Panc1 (cell line): Measurements from ENCODE around the gene OBP2A.
"Not testable (repeated sequence)": the region's sequence is repeated elsewhere in the genome, so short reads cannot be mapped to it uniquely, and the experiment has no call there.

Source experiments
- CTCF ChIP-seq: fragments of 450-650 bp; IDR thresholded peaks from 2 replicates; pipeline ENCODE4 v1.5.1; 2017; ENCODE audit warnings: mild to moderate bottlenecking
- POLR2AphosphoS5 ChIP-seq: IDR thresholded peaks from 2 replicates; pipeline ENCODE4 v1.6.1; 2012; ENCODE audit warnings: mild to moderate bottlenecking, low read depth, low read length, moderate library complexity
- REST ChIP-seq, 2 experiments: IDR thresholded peaks; 2 replicates each; pipeline ENCODE4 v1.6.1; 2011 to 2012; ENCODE audit warnings: low read depth in 2 of 2, control low read depth in 1 of 2, low read length in 1 of 2, mild to moderate bottlenecking in 1 of 2, moderate library complexity in 1 of 2; ENCODE audit not compliant: insufficient read depth in 1 of 2
- SIN3A ChIP-seq: IDR thresholded peaks from 2 replicates; pipeline ENCODE4 v1.6.1; 2012; ENCODE audit warnings: low read depth, mild to moderate bottlenecking, low read length, moderate library complexity, borderline replicate concordance; ENCODE audit not compliant: insufficient read depth
- TCF7L2 ChIP-seq: IDR thresholded peaks from 2 replicates; pipeline ENCODE4 v1.6.1; 2011; ENCODE audit warnings: mild to moderate bottlenecking, low read depth, low read length, inconsistent platforms

GRCh38 chr9:135513906-135514305, 32.0 kb upstream of the OBP2A start:
- not testable (repeated sequence) for TF ChIP-seq CTCF; REST (IDR thresholded peaks at IDR 0.05; ENCODE audit: insufficient read depth in 1 of 2, low read depth in 2 of 2, low read length in 1 of 2); SIN3A; POLR2AphosphoS5; TCF7L2
